Peyer's patch (tissue), 4 donors: ENCODE results near the gene MTCL1. TPM values are rescaled to one million over a fixed set of nuclear protein-coding genes. Genes with fewer than 3 reads are reported as not detected.

Experiments used
- DNase-seq, 3 donors: peaks; one replicate each; pipeline ENCODE4 v3.0.0-alpha.2; 2017 to 2019
- H3K27ac ChIP-seq, 4 donors: fragments of 200-600 bp; sonication (generic); one replicate each; pipeline ENCODE4 v1.5.1; 2016 to 2019
- H3K27me3 ChIP-seq, 2 donors: fragments of 200-600 bp; sonication (generic); one replicate each; pipeline ENCODE4 v1.5.1; 2019
- H3K36me3 ChIP-seq, 3 donors: fragments of 200-600 bp; sonication (generic); one replicate each; pipeline ENCODE4 v1.5.1; 2016 to 2019
- H3K4me1 ChIP-seq, 4 donors: fragments of 200-600 bp; sonication (generic); one replicate each; pipeline ENCODE4 v1.5.1; 2016 to 2019
- H3K4me3 ChIP-seq, 4 donors: fragments of 200-600 bp; sonication (generic); 1 replicate in 3 of 4; 2 replicates in 1 of 4; pipeline ENCODE4 v1.5.1; 2016 to 2019; ENCODE audit warnings: mild to moderate bottlenecking in 1 of 4
- H3K9me3 ChIP-seq, 4 donors: fragments of 200-600 bp; sonication (generic); one replicate each; pipeline ENCODE4 v1.5.1; 2016 to 2019; ENCODE audit warnings: mild to moderate bottlenecking in 1 of 4
- CTCF ChIP-seq, 6 experiments: fragments of 450-650 bp in 4 of 6; fragments of 200-600 bp in 2 of 6; sonication (generic) in 1 of 6; IDR thresholded peaks; one replicate each; pipeline ENCODE4 v1.5.1; 2017 to 2019; ENCODE audit warnings: antibody characterized with exemption in 6 of 6, mild to moderate bottlenecking in 3 of 6, moderate library complexity in 1 of 6
- POLR2A ChIP-seq, 2 donors: fragments of 450-650 bp; IDR thresholded peaks; one replicate each; pipeline ENCODE4 v1.5.1; 2017; ENCODE audit warnings: antibody characterized with exemption in 2 of 2, mild to moderate bottlenecking in 2 of 2, moderate library complexity in 2 of 2
- total RNA-seq, 4 donors: library from RNA; depleted of rRNA; stranded (reverse); fragments of >200 nt; gene quantifications; one replicate each; pipeline ENCODE4 v1.1.0, GENCODE V29; 2016

Gene MTCL1
- total RNA-seq, 4 donors from 2014 or later: 4.2 to 27.2 (median 6.3) TPM

DNA sequence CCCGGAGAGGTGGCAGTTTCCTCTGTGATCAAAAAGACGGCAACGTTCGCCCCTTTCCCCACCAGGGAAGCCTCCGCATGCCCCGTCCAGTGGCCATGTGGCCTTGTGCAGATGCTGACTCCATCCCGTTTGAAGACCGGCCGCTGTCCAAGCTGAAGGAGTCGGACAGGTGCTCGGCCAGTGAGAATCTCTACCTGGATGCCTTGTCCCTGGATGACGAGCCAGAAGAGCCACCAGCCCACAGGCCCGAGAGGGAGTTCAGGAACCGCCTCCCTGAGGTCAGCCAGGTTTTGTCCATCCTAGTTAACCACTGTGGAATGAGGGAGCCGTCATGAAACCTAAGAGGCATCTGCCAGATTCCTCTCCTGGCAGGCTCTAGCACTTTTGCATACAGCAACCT, 113.6 kb downstream of the MTCL1 start:
- Histone ChIP-seq H3K4me1 (no peaks in the 10 kb centered on the region), H3K9me3 (no peaks in the 10 kb centered on the region), H3K36me3 (no peaks in the 10 kb centered on the region), H3K27me3 (no peaks in the 10 kb centered on the region), H3K4me3 (no peak overlapping the region), H3K27ac (no peak overlapping the region)
- no peak for DNase-seq
- TF ChIP-seq POLR2A (IDR thresholded peaks at IDR 0.05) (no peak), CTCF (IDR thresholded peaks at IDR 0.05) (no peak)

GRCh38 chr18:8820396-8821082, 115.2 kb downstream of the MTCL1 start:
- DNase-seq: no peak
- no peaks in the 10 kb centered on the region for H3K4me1 ChIP-seq
- H3K27ac ChIP-seq: no peak overlapping the region
- H3K4me3 ChIP-seq: no peak overlapping the region
- H3K27me3 ChIP-seq: no peaks in the 10 kb centered on the region
- H3K9me3 ChIP-seq: no peaks in the 10 kb centered on the region
- peaks cover 0 to 3% (median 0%) of the 10 kb centered on the region in 3 donors for H3K36me3 ChIP-seq
- TF ChIP-seq CTCF (IDR thresholded peaks at IDR 0.05): no peak
- no peak for TF ChIP-seq POLR2A (IDR thresholded peaks at IDR 0.05)

DNA sequence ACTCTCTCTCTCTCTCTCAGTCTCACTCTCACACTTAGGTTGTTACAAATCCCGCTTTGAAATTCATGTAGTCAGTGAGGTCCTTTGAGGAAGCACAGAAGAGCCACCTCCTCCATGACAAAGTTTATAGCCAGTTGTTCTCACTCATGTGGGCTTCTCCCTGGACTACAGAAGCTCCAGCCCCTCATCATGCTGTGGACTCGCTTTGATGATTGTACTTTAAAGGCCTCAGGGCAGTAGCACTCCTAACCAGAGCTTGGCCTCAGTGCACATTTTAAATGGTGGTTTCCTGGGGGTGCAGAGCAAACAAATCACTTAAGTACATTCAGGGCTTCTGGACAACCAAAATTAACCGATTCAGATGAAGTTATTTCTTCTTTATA, 115.7 kb downstream of the MTCL1 start:
- TF ChIP-seq CTCF (IDR thresholded peaks at IDR 0.05): no peak
- no peak for TF ChIP-seq POLR2A (IDR thresholded peaks at IDR 0.05)
- peaks cover 0 to 3% (median 0%) of the 10 kb centered on the region in 3 donors for H3K36me3 ChIP-seq
- H3K27me3 ChIP-seq: no peaks in the 10 kb centered on the region
- no peak overlapping the region for H3K4me3 ChIP-seq
- H3K9me3 ChIP-seq: no peaks in the 10 kb centered on the region
- no peaks in the 10 kb centered on the region for H3K4me1 ChIP-seq
- DNase-seq: no peak
- no peak overlapping the region for H3K27ac ChIP-seq

GRCh38 chr18:8821531-8821930, 116.2 kb downstream of the MTCL1 start:
- Histone ChIP-seq H3K4me3 (no peak overlapping the region), H3K27ac (no peak overlapping the region), H3K4me1 (no peaks in the 10 kb centered on the region), H3K27me3 (no peaks in the 10 kb centered on the region), H3K9me3 (no peaks in the 10 kb centered on the region), H3K36me3 (peaks cover 0 to 3% (median 0%) of the 10 kb centered on the region in 3 donors)
- TF ChIP-seq POLR2A (IDR thresholded peaks at IDR 0.05): no peak
- TF ChIP-seq CTCF (IDR thresholded peaks at IDR 0.05): no peak
- DNase-seq: no peak

GRCh38 chr18:8822643-8823042, 117.3 kb downstream of the MTCL1 start:
- Histone ChIP-seq H3K9me3 (no peaks in the 10 kb centered on the region), H3K36me3 (peaks cover 0 to 3% (median 0%) of the 10 kb centered on the region in 3 donors), H3K4me1 (no peaks in the 10 kb centered on the region), H3K4me3 (no peak overlapping the region), H3K27ac (no peak overlapping the region), H3K27me3 (no peaks in the 10 kb centered on the region)
- no peak for DNase-seq
- TF ChIP-seq CTCF (IDR thresholded peaks at IDR 0.05): no peak

GRCh38 chr18:8823530-8823929, 118.2 kb downstream of the MTCL1 start:
- peaks cover 0 to 3% (median 0%) of the 10 kb centered on the region in 3 donors for H3K36me3 ChIP-seq
- no peaks in the 10 kb centered on the region for H3K9me3 ChIP-seq
- H3K4me3 ChIP-seq: no peak overlapping the region
- no peaks in the 10 kb centered on the region for H3K4me1 ChIP-seq
- no peak overlapping the region for H3K27ac ChIP-seq
- no peak for DNase-seq
- no peak for TF ChIP-seq CTCF (IDR thresholded peaks at IDR 0.05)
- TF ChIP-seq POLR2A (IDR thresholded peaks at IDR 0.05): no peak
- no peaks in the 10 kb centered on the region for H3K27me3 ChIP-seq
